H1 (cell line): ENCODE measurements around the gene ATG7. TPM values are rescaled to one million over a fixed set of nuclear protein-coding genes. Genes with fewer than 3 reads are reported as not detected.

Source experiments
- ASH2L ChIP-seq: fragments of 200-600, 300-600 bp; sonication (generic); IDR thresholded peaks from one replicate; pipeline ENCODE4 v1.7.1; 2017; ENCODE audit warnings: low read length
- CREB1 ChIP-seq: IDR thresholded peaks from 2 replicates; pipeline ENCODE4 v1.6.1; 2012; ENCODE audit warnings: inconsistent platforms
- CTBP2 ChIP-seq: IDR thresholded peaks from 2 replicates; pipeline ENCODE4 v1.7.0; 2011; ENCODE audit warnings: borderline replicate concordance, mild to moderate bottlenecking, moderate library complexity, mixed read lengths, low read length; ENCODE audit not compliant: insufficient read depth, insufficient read length
- GTF2F1 ChIP-seq: IDR thresholded peaks from 2 replicates; pipeline ENCODE4 v1.6.1; 2012; ENCODE audit warnings: low read depth, low read length, improper control_type of control experiment, borderline replicate concordance
- MAFK ChIP-seq: IDR thresholded peaks from 2 replicates; pipeline ENCODE4 v1.6.1; 2012; ENCODE audit warnings: low read depth, mild to moderate bottlenecking, improper control_type of control experiment, low read length
- TBP ChIP-seq: IDR thresholded peaks from 2 replicates; pipeline ENCODE4 v1.6.1; 2011; ENCODE audit warnings: low read depth, low read length, improper control_type of control experiment
- YY1 ChIP-seq: IDR thresholded peaks from 2 replicates; pipeline ENCODE4 v1.6.1; 2011; ENCODE audit warnings: low read depth, mild to moderate bottlenecking, low read length
- polyA plus RNA-seq, 7 experiments: library from polyadenylated mRNA; depleted of rRNA in 3 of 7; stranded (reverse) in 5 of 7; unstranded in 2 of 7; fragments of >200 nt in 5 of 7; fragments of 200-250 nt in 2 of 7; gene quantifications; 1 replicate in 5 of 7; 2 replicates in 1 of 7; 4 replicates in 1 of 7; pipeline versions ENCODE4 v1.2.1 to v1.2.3, GENCODE V29; 2011 to 2013; ENCODE audit warnings: missing spikeins in 2 of 7, mixed read lengths in 2 of 7
- total RNA-seq: library from RNA; stranded (reverse); fragmentation: NEBNext Ultra II Directional; extraction: Animal tissue kit (Norgen Biotek cat#: 25700); gene quantifications from 2 replicates; pipeline ENCODE4 v1.2.1, GENCODE V29; 2021
- TF ChIP-seq, protein P1 (sequence below): IDR thresholded peaks from 2 replicates; pipeline ENCODE4 v1.6.1; 2011; ENCODE audit warnings: low read length, improper control_type of control experiment
- TF ChIP-seq, protein P2 (sequence below): IDR thresholded peaks from 2 replicates; pipeline ENCODE4 v1.6.1; 2012; ENCODE audit warnings: inconsistent platforms
- TF ChIP-seq, protein P3 (sequence below): fragments of 300-600 bp; sonication (generic); IDR thresholded peaks from 2 replicates; pipeline ENCODE4 v1.7.1; 2012; ENCODE audit warnings: low read length, moderate library complexity, mild to moderate bottlenecking, inconsistent platforms; ENCODE audit not compliant: insufficient replicate concordance

ATG7 gene
- total and polyA plus RNA-seq, 2 of the 8 experiments (the other 6 are each of a cell fraction or from before 2014, with no cell fraction given), result 15.0 to 19.1 TPM

DNA sequence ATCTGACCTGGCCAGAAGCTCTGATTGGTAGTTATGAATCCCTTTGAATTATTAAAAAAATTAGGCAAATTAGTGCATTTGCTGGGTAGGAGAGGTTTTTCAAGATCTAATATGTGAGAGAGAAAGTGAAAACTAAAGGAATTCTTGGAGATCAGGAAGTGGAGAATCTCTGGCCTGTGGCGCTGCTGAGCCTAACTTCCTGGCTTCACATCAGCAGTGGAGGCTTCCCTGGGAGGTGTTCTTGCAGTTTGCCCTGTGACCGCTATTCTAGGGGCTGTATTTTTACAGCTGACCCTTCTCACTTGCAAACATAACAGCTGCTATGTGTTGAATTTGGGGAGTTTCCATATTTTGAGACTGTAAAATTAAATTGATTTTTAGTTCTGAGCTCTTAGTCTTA is 166.4 kb downstream of the ATG7 start (continued):
- TF ChIP-seq, protein P1, sequence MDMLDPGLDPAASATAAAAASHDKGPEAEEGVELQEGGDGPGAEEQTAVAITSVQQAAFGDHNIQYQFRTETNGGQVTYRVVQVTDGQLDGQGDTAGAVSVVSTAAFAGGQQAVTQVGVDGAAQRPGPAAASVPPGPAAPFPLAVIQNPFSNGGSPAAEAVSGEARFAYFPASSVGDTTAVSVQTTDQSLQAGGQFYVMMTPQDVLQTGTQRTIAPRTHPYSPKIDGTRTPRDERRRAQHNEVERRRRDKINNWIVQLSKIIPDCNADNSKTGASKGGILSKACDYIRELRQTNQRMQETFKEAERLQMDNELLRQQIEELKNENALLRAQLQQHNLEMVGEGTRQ, result no peak
- TF ChIP-seq, protein P2, sequence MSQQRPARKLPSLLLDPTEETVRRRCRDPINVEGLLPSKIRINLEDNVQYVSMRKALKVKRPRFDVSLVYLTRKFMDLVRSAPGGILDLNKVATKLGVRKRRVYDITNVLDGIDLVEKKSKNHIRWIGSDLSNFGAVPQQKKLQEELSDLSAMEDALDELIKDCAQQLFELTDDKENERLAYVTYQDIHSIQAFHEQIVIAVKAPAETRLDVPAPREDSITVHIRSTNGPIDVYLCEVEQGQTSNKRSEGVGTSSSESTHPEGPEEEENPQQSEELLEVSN, result no peak
- TF ChIP-seq MAFK (no peak), TBP (no peak), ASH2L (no peak), CREB1 (no peak), GTF2F1 (no peak), CTBP2 (no peak), YY1 (no peak)
- TF ChIP-seq, protein P3, sequence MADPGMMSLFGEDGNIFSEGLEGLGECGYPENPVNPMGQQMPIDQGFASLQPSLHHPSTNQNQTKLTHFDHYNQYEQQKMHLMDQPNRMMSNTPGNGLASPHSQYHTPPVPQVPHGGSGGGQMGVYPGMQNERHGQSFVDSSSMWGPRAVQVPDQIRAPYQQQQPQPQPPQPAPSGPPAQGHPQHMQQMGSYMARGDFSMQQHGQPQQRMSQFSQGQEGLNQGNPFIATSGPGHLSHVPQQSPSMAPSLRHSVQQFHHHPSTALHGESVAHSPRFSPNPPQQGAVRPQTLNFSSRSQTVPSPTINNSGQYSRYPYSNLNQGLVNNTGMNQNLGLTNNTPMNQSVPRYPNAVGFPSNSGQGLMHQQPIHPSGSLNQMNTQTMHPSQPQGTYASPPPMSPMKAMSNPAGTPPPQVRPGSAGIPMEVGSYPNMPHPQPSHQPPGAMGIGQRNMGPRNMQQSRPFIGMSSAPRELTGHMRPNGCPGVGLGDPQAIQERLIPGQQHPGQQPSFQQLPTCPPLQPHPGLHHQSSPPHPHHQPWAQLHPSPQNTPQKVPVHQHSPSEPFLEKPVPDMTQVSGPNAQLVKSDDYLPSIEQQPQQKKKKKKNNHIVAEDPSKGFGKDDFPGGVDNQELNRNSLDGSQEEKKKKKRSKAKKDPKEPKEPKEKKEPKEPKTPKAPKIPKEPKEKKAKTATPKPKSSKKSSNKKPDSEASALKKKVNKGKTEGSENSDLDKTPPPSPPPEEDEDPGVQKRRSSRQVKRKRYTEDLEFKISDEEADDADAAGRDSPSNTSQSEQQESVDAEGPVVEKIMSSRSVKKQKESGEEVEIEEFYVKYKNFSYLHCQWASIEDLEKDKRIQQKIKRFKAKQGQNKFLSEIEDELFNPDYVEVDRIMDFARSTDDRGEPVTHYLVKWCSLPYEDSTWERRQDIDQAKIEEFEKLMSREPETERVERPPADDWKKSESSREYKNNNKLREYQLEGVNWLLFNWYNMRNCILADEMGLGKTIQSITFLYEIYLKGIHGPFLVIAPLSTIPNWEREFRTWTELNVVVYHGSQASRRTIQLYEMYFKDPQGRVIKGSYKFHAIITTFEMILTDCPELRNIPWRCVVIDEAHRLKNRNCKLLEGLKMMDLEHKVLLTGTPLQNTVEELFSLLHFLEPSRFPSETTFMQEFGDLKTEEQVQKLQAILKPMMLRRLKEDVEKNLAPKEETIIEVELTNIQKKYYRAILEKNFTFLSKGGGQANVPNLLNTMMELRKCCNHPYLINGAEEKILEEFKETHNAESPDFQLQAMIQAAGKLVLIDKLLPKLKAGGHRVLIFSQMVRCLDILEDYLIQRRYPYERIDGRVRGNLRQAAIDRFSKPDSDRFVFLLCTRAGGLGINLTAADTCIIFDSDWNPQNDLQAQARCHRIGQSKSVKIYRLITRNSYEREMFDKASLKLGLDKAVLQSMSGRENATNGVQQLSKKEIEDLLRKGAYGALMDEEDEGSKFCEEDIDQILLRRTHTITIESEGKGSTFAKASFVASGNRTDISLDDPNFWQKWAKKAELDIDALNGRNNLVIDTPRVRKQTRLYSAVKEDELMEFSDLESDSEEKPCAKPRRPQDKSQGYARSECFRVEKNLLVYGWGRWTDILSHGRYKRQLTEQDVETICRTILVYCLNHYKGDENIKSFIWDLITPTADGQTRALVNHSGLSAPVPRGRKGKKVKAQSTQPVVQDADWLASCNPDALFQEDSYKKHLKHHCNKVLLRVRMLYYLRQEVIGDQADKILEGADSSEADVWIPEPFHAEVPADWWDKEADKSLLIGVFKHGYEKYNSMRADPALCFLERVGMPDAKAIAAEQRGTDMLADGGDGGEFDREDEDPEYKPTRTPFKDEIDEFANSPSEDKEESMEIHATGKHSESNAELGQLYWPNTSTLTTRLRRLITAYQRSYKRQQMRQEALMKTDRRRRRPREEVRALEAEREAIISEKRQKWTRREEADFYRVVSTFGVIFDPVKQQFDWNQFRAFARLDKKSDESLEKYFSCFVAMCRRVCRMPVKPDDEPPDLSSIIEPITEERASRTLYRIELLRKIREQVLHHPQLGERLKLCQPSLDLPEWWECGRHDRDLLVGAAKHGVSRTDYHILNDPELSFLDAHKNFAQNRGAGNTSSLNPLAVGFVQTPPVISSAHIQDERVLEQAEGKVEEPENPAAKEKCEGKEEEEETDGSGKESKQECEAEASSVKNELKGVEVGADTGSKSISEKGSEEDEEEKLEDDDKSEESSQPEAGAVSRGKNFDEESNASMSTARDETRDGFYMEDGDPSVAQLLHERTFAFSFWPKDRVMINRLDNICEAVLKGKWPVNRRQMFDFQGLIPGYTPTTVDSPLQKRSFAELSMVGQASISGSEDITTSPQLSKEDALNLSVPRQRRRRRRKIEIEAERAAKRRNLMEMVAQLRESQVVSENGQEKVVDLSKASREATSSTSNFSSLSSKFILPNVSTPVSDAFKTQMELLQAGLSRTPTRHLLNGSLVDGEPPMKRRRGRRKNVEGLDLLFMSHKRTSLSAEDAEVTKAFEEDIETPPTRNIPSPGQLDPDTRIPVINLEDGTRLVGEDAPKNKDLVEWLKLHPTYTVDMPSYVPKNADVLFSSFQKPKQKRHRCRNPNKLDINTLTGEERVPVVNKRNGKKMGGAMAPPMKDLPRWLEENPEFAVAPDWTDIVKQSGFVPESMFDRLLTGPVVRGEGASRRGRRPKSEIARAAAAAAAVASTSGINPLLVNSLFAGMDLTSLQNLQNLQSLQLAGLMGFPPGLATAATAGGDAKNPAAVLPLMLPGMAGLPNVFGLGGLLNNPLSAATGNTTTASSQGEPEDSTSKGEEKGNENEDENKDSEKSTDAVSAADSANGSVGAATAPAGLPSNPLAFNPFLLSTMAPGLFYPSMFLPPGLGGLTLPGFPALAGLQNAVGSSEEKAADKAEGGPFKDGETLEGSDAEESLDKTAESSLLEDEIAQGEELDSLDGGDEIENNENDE, result no peak
